ENCODE data around the gene FOXP1.
"Not testable (repeated sequence)": the region's sequence is repeated elsewhere in the genome, so short reads cannot be mapped to it uniquely, and the experiment has no call there.

Gene FOXP1

GRCh38 chr3:71444861-71445259, 138.7 kb downstream of the FOXP1 start:
- no peak for DNase-seq (ENCODE audit: low read depth)
- no peaks in the 10 kb centered on the region for H3K36me3 ChIP-seq (ENCODE audit: control insufficient read depth, insufficient read depth, low read length, severe bottlenecking)
- no peaks in the 10 kb centered on the region for H3K4me1 ChIP-seq (ENCODE audit: control insufficient read depth, insufficient read depth, low read length)
- H3K9ac ChIP-seq (ENCODE audit: low read length), result no peak overlapping the region
- H3K4me3 ChIP-seq (ENCODE audit: low read length), result no peak overlapping the region
- H3K27me3 ChIP-seq (replicated peaks; ENCODE audit: control insufficient read depth, insufficient read depth, low read length), result no peaks in the 10 kb centered on the region
- H3K9me3 ChIP-seq (ENCODE audit: control insufficient read depth, low read length), result no peaks in the 10 kb centered on the region

GRCh38 chr3:71444028-71444860, 139.3 kb downstream of the FOXP1 start:
- Histone ChIP-seq H3K4me1 (ENCODE audit: control insufficient read depth, insufficient read depth, low read length) (no peaks in the 10 kb centered on the region), H3K9ac (ENCODE audit: low read length) (no peak overlapping the region), H3K4me3 (ENCODE audit: low read length) (no peak overlapping the region), H3K36me3 (ENCODE audit: control insufficient read depth, insufficient read depth, low read length, severe bottlenecking) (no peaks in the 10 kb centered on the region), H3K27me3 (replicated peaks; ENCODE audit: control insufficient read depth, insufficient read depth, low read length) (no peaks in the 10 kb centered on the region), H3K9me3 (ENCODE audit: control insufficient read depth, low read length) (no peaks in the 10 kb centered on the region)
- no peak for DNase-seq (ENCODE audit: low read depth)

- no peak overlapping the region for H3K4me3 ChIP-seq (ENCODE audit: low read length)
- H3K9ac ChIP-seq (ENCODE audit: low read length), result no peak overlapping the region
- DNase-seq (ENCODE audit: low read depth), result no peak
Measured at GRCh38 chr3:71443332-71443731, 140.2 kb downstream of the FOXP1 start.

GRCh38 chr3:71442652-71443042, 140.9 kb downstream of the FOXP1 start:
- H3K27me3 ChIP-seq (replicated peaks; ENCODE audit: control insufficient read depth, insufficient read depth, low read length), result no peaks in the 10 kb centered on the region
- no peaks in the 10 kb centered on the region for H3K4me1 ChIP-seq (ENCODE audit: control insufficient read depth, insufficient read depth, low read length)
- H3K4me3 ChIP-seq (ENCODE audit: low read length), result no peak overlapping the region
- no peak for DNase-seq (ENCODE audit: low read depth)
- H3K9ac ChIP-seq (ENCODE audit: low read length), result no peak overlapping the region
- no peaks in the 10 kb centered on the region for H3K36me3 ChIP-seq (ENCODE audit: control insufficient read depth, insufficient read depth, low read length, severe bottlenecking)
- H3K9me3 ChIP-seq (ENCODE audit: control insufficient read depth, low read length), result no peaks in the 10 kb centered on the region

More at GRCh38 chr3:71443332-71443731, 140.2 kb downstream of the FOXP1 start:
- Histone ChIP-seq H3K9me3 (ENCODE audit: control insufficient read depth, low read length) (no peaks in the 10 kb centered on the region), H3K4me1 (ENCODE audit: control insufficient read depth, insufficient read depth, low read length) (no peaks in the 10 kb centered on the region), H3K36me3 (ENCODE audit: control insufficient read depth, insufficient read depth, low read length, severe bottlenecking) (no peaks in the 10 kb centered on the region), H3K27me3 (replicated peaks; ENCODE audit: control insufficient read depth, insufficient read depth, low read length) (no peaks in the 10 kb centered on the region)

- H3K4me1 ChIP-seq (ENCODE audit: control insufficient read depth, insufficient read depth, low read length), result no peaks in the 10 kb centered on the region
- no peaks in the 10 kb centered on the region for H3K9me3 ChIP-seq (ENCODE audit: control insufficient read depth, low read length)
- H3K4me3 ChIP-seq (ENCODE audit: low read length), result no peak overlapping the region
- H3K36me3 ChIP-seq (ENCODE audit: control insufficient read depth, insufficient read depth, low read length, severe bottlenecking), result no peaks in the 10 kb centered on the region
- H3K9ac ChIP-seq (ENCODE audit: low read length), result no peak overlapping the region
- no peaks in the 10 kb centered on the region for H3K27me3 ChIP-seq (replicated peaks; ENCODE audit: control insufficient read depth, insufficient read depth, low read length)
- DNase-seq (ENCODE audit: low read depth), result no peak
Measured at GRCh38 chr3:71441925-71442651, 141.4 kb downstream of the FOXP1 start.

GRCh38 chr3:71441217-71441924, 142.2 kb downstream of the FOXP1 start:
- Histone ChIP-seq H3K4me1 (ENCODE audit: control insufficient read depth, insufficient read depth, low read length) (no peaks in the 10 kb centered on the region), H3K9ac (ENCODE audit: low read length) (no peak overlapping the region), H3K4me3 (ENCODE audit: low read length) (no peak overlapping the region), H3K9me3 (ENCODE audit: control insufficient read depth, low read length) (no peaks in the 10 kb centered on the region), H3K36me3 (ENCODE audit: control insufficient read depth, insufficient read depth, low read length, severe bottlenecking) (no peaks in the 10 kb centered on the region), H3K27me3 (replicated peaks; ENCODE audit: control insufficient read depth, insufficient read depth, low read length) (no peaks in the 10 kb centered on the region)
- DNase-seq (ENCODE audit: low read depth), result no peak

GRCh38 chr3:71438904-71439303, 144.6 kb downstream of the FOXP1 start:
- no peak for DNase-seq (ENCODE audit: low read depth)
- Histone ChIP-seq H3K9ac (ENCODE audit: low read length) (no peak overlapping the region), H3K4me1 (ENCODE audit: control insufficient read depth, insufficient read depth, low read length) (no peaks in the 10 kb centered on the region), H3K36me3 (ENCODE audit: control insufficient read depth, insufficient read depth, low read length, severe bottlenecking) (no peaks in the 10 kb centered on the region), H3K27me3 (replicated peaks; ENCODE audit: control insufficient read depth, insufficient read depth, low read length) (no peaks in the 10 kb centered on the region), H3K4me3 (ENCODE audit: low read length) (no peak overlapping the region), H3K9me3 (ENCODE audit: control insufficient read depth, low read length) (no peaks in the 10 kb centered on the region)

GRCh38 chr3:71438071-71438685, 145.3 kb downstream of the FOXP1 start:
- Histone ChIP-seq H3K4me1 (ENCODE audit: control insufficient read depth, insufficient read depth, low read length) (no peaks in the 10 kb centered on the region), H3K27me3 (replicated peaks; ENCODE audit: control insufficient read depth, insufficient read depth, low read length) (no peaks in the 10 kb centered on the region), H3K9me3 (ENCODE audit: control insufficient read depth, low read length) (no peaks in the 10 kb centered on the region), H3K9ac (ENCODE audit: low read length) (no peak overlapping the region), H3K36me3 (ENCODE audit: control insufficient read depth, insufficient read depth, low read length, severe bottlenecking) (no peaks in the 10 kb centered on the region), H3K4me3 (ENCODE audit: low read length) (no peak overlapping the region)
- DNase-seq (ENCODE audit: low read depth), result no peak

GRCh38 chr3:71436337-71436736, 147.2 kb downstream of the FOXP1 start:
- Histone ChIP-seq H3K9ac (ENCODE audit: low read length) (no peak overlapping the region), H3K27me3 (replicated peaks; ENCODE audit: control insufficient read depth, insufficient read depth, low read length) (no peaks in the 10 kb centered on the region)
- DNase-seq (ENCODE audit: low read depth), result no peak

GRCh38 chr3:71435836-71436235, 147.7 kb downstream of the FOXP1 start:
- not testable (repeated sequence) for H3K4me1 ChIP-seq (ENCODE audit: control insufficient read depth, insufficient read depth, low read length); H3K9me3 ChIP-seq (ENCODE audit: control insufficient read depth, low read length); DNase-seq (ENCODE audit: low read depth)

More at GRCh38 chr3:71436337-71436736, 147.2 kb downstream of the FOXP1 start:
- Histone ChIP-seq H3K4me1 (ENCODE audit: control insufficient read depth, insufficient read depth, low read length) (no peaks in the 10 kb centered on the region), H3K4me3 (ENCODE audit: low read length) (no peak overlapping the region), H3K36me3 (ENCODE audit: control insufficient read depth, insufficient read depth, low read length, severe bottlenecking) (no peaks in the 10 kb centered on the region), H3K9me3 (ENCODE audit: control insufficient read depth, low read length) (no peaks in the 10 kb centered on the region)

GRCh38 chr3:71433631-71434030, 149.9 kb downstream of the FOXP1 start:
- H3K27me3 ChIP-seq (replicated peaks; ENCODE audit: control insufficient read depth, insufficient read depth, low read length), result no peaks in the 10 kb centered on the region
- no peaks in the 10 kb centered on the region for H3K9me3 ChIP-seq (ENCODE audit: control insufficient read depth, low read length)
- no peak overlapping the region for H3K9ac ChIP-seq (ENCODE audit: low read length)

More at GRCh38 chr3:71435836-71436235, 147.7 kb downstream of the FOXP1 start:
- H3K9ac ChIP-seq (ENCODE audit: low read length); H3K4me3 ChIP-seq (ENCODE audit: low read length); H3K36me3 ChIP-seq (ENCODE audit: control insufficient read depth, insufficient read depth, low read length, severe bottlenecking); H3K27me3 ChIP-seq (replicated peaks; ENCODE audit: control insufficient read depth, insufficient read depth, low read length): not testable (repeated sequence)

More at GRCh38 chr3:71433631-71434030, 149.9 kb downstream of the FOXP1 start:
- Histone ChIP-seq H3K36me3 (ENCODE audit: control insufficient read depth, insufficient read depth, low read length, severe bottlenecking) (no peaks in the 10 kb centered on the region), H3K4me1 (ENCODE audit: control insufficient read depth, insufficient read depth, low read length) (peaks cover 6% of the 10 kb centered on the region), H3K4me3 (ENCODE audit: low read length) (no peak overlapping the region)
- no peak for DNase-seq (ENCODE audit: low read depth)
